Glutamatergic neuron (in vitro differentiated cells): ENCODE data around the gene PPP1R37. TPM values are rescaled to one million over a fixed set of nuclear protein-coding genes. Genes with fewer than 3 reads are reported as not detected.
A peak's percentile ranks its signal among the peaks of the same experiment; 100 is the strongest.
"Not testable (repeated sequence)": the region's sequence is repeated elsewhere in the genome, so short reads cannot be mapped to it uniquely, and the experiment has no call there.

ENCODE experiments used
- DNase-seq: peaks from one replicate; pipeline ENCODE4 v3.0.0; 2022
- H3K27ac Mint-ChIP-seq: one replicate; pipeline ENCODE4 v1.8.0; 2020; ENCODE audit warnings: mild to moderate bottlenecking, mixed read lengths, inconsistent platforms; ENCODE audit not compliant: unreplicated experiment
- H3K27me3 Mint-ChIP-seq: one replicate; pipeline ENCODE4 v1.8.0; 2020; ENCODE audit warnings: mild to moderate bottlenecking, moderate library complexity, mixed read lengths, inconsistent platforms; ENCODE audit not compliant: unreplicated experiment
- H3K36me3 Mint-ChIP-seq: one replicate; pipeline ENCODE4 v1.8.0; 2020; ENCODE audit warnings: mild to moderate bottlenecking, mixed read lengths, inconsistent platforms; ENCODE audit not compliant: unreplicated experiment
- H3K4me1 Mint-ChIP-seq: one replicate; pipeline ENCODE4 v1.8.0; 2020; ENCODE audit warnings: mild to moderate bottlenecking, low read depth, mixed read lengths, inconsistent platforms; ENCODE audit not compliant: unreplicated experiment
- H3K4me3 Mint-ChIP-seq: one replicate; pipeline ENCODE4 v1.8.0; 2020; ENCODE audit warnings: mild to moderate bottlenecking, mixed read lengths, inconsistent platforms; ENCODE audit not compliant: unreplicated experiment
- H3K9me3 Mint-ChIP-seq: one replicate; pipeline ENCODE4 v1.8.0; 2020; ENCODE audit warnings: mild to moderate bottlenecking, moderate library complexity, mixed read lengths, inconsistent platforms; ENCODE audit not compliant: unreplicated experiment
- total RNA-seq: library from RNA; stranded (reverse); fragmentation: NEBNext Ultra II Directional; extraction: Animal tissue kit (Norgen Biotek cat#: 25700); gene quantifications from one replicate; pipeline ENCODE4 v1.2.1, GENCODE V29; 2021; ENCODE audit not compliant: unreplicated experiment
- TF ChIP-seq, protein P1 (sequence below): fragments of 200-600 bp; sonication (generic); IDR thresholded peaks from one replicate; pipeline ENCODE4 v1.5.0; 2021; ENCODE audit not compliant: partially characterized antibody, unreplicated experiment

The PPP1R37 gene
- total RNA-seq, 1 donor from 2014 or later, result 49.5 TPM

DNA sequence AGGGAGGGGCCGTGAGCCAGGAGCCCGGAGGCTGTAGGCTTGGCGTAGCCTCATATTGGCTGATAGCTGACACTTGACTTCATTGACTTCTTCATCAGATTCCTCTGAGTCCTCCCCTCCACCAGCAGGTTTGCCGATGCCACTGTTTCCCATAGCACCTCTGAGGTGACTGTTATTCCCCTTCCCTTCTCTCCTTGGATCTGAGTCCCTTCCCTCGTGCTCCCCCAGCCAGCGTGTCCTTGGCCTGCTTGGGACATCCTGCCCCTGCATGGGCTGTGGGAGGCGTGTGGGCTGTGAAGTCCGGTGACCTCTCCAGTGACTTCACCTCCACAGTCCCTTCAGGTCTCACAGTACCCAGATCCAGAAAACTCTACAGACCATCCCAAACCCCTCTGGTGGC, 8.8 kb downstream of the PPP1R37 start:
- Mint-ChIP-seq H3K4me3 (peak overlapping the region; percentile 30), H3K4me1 (peaks cover 58% of the 10 kb centered on the region)

GRCh38 chr19:45102481-45102880, 9.5 kb downstream of the PPP1R37 start:
- Mint-ChIP-seq H3K4me1 (peaks cover 55% of the 10 kb centered on the region), H3K27ac (no peak overlapping the region), H3K36me3 (no peaks in the 10 kb centered on the region), H3K4me3 (no peak overlapping the region), H3K9me3 (peaks cover 12% of the 10 kb centered on the region), H3K27me3 (peaks cover 12% of the 10 kb centered on the region)
- DNase-seq, result no peak
- TF ChIP-seq, protein P1, sequence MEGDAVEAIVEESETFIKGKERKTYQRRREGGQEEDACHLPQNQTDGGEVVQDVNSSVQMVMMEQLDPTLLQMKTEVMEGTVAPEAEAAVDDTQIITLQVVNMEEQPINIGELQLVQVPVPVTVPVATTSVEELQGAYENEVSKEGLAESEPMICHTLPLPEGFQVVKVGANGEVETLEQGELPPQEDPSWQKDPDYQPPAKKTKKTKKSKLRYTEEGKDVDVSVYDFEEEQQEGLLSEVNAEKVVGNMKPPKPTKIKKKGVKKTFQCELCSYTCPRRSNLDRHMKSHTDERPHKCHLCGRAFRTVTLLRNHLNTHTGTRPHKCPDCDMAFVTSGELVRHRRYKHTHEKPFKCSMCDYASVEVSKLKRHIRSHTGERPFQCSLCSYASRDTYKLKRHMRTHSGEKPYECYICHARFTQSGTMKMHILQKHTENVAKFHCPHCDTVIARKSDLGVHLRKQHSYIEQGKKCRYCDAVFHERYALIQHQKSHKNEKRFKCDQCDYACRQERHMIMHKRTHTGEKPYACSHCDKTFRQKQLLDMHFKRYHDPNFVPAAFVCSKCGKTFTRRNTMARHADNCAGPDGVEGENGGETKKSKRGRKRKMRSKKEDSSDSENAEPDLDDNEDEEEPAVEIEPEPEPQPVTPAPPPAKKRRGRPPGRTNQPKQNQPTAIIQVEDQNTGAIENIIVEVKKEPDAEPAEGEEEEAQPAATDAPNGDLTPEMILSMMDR, result no peak

More for the DNA sequence above, 8.8 kb downstream of the PPP1R37 start:
- TF ChIP-seq, protein P1, result no peak
- Mint-ChIP-seq H3K27ac (peak overlapping the region; percentile 55), H3K36me3 (no peaks in the 10 kb centered on the region), H3K9me3 (peaks cover 15% of the 10 kb centered on the region), H3K27me3 (peaks cover 12% of the 10 kb centered on the region)
- no peak for DNase-seq

DNA sequence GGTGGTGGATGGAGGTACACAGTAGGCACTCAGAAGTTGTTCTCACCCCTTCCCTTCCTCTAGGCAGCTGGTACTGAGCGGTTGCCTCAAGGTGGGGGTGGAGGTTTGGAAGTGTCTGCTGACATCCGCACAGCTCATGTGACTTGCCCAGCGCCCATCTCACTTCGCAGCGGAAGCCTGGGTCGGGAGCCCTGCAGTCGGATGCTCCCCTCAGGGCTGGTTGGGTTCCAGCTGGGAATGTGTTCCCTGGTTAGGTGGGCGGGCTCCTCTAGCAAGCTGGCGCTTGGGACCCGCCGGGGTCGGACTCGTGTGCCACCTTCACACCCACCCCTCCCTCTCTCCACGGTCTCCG, 10.2 kb downstream of the PPP1R37 start:
- DNase-seq, result no peak
- H3K9me3 Mint-ChIP-seq, result peaks cover 12% of the 10 kb centered on the region
- no peak overlapping the region for H3K27ac Mint-ChIP-seq
- peaks cover 12% of the 10 kb centered on the region for H3K27me3 Mint-ChIP-seq
- no peaks in the 10 kb centered on the region for H3K36me3 Mint-ChIP-seq
- TF ChIP-seq, protein P1, result no peak
- peaks cover 53% of the 10 kb centered on the region for H3K4me1 Mint-ChIP-seq
- no peak overlapping the region for H3K4me3 Mint-ChIP-seq

DNA sequence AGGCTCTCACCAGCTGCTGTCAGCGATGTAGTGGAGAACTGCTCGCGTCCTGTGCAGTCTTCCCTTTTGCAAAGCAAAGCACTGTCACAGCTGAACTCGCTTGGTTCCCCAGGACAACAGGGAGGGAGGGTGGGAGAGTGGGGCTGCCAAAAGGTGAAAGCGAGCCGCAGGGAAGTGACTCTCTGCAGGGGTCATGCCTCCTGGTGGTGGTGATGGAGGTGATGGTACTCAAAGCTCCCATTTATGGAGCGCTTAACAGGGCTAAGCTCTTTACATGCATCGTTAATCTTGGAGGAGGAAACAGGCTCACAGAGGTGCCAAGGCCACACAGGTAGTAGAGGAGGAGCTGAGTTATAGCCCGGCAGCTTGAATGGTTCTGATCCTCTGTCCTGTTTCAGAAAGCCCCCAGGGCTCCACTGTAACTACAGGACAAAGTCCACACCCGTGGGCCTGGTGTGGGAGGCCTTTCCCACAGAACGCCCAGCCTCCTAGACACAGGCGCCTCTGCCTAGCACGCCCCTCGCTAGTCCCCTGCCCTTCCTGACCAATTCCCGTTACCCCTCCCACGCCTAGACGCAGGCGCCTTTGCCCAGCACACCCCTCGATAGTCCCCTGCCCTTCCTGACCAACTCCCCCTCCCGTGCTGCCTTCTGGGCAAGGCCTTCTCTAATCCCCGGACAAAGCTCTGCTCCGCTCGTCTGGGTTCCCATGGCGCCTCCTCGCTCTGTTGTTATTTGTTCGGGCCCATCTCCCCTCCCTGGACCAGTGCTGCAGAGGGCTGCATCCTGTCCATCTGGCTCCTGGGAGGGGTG, 10.7 kb downstream of the PPP1R37 start:
- peak overlapping the region; percentile 88 for H3K27ac Mint-ChIP-seq
- H3K36me3 Mint-ChIP-seq, result no peaks in the 10 kb centered on the region
- TF ChIP-seq, protein P1, result no peak
- peaks cover 12% of the 10 kb centered on the region for H3K27me3 Mint-ChIP-seq
- peak overlapping the region; percentile 17 for H3K4me3 Mint-ChIP-seq
- peaks cover 47% of the 10 kb centered on the region for H3K4me1 Mint-ChIP-seq
- H3K9me3 Mint-ChIP-seq, result peaks cover 13% of the 10 kb centered on the region
- no peak for DNase-seq

GRCh38 chr19:45104658-45105349, 11.8 kb downstream of the PPP1R37 start:
- Mint-ChIP-seq H3K36me3 (no peaks in the 10 kb centered on the region), H3K4me3 (peak overlapping the region; percentile 17), H3K27ac (peak overlapping the region; percentile 59)

GRCh38 chr19:45106363-45106762, 13.4 kb downstream of the PPP1R37 start:
- not testable (repeated sequence) for H3K9me3 Mint-ChIP-seq, DNase-seq, H3K36me3 Mint-ChIP-seq, H3K4me3 Mint-ChIP-seq, H3K27ac Mint-ChIP-seq, H3K27me3 Mint-ChIP-seq
- peaks cover 34% of the 10 kb centered on the region for H3K4me1 Mint-ChIP-seq

More at GRCh38 chr19:45104658-45105349, 11.8 kb downstream of the PPP1R37 start:
- TF ChIP-seq, protein P1, result no peak
- H3K9me3 Mint-ChIP-seq, result peaks cover 9% of the 10 kb centered on the region
- peaks cover 41% of the 10 kb centered on the region for H3K4me1 Mint-ChIP-seq
- DNase-seq, result no peak
- H3K27me3 Mint-ChIP-seq, result peaks cover 7% of the 10 kb centered on the region
